ENCODE data around the gene NGEF.

GRCh38 chr2:232973011-232973735 is 39.9 kb downstream of the NGEF start:
- no peak for TF ChIP-seq ZFX (IDR thresholded peaks at IDR 0.05; ENCODE audit: borderline replicate concordance)
- TF ChIP-seq, protein P1, sequence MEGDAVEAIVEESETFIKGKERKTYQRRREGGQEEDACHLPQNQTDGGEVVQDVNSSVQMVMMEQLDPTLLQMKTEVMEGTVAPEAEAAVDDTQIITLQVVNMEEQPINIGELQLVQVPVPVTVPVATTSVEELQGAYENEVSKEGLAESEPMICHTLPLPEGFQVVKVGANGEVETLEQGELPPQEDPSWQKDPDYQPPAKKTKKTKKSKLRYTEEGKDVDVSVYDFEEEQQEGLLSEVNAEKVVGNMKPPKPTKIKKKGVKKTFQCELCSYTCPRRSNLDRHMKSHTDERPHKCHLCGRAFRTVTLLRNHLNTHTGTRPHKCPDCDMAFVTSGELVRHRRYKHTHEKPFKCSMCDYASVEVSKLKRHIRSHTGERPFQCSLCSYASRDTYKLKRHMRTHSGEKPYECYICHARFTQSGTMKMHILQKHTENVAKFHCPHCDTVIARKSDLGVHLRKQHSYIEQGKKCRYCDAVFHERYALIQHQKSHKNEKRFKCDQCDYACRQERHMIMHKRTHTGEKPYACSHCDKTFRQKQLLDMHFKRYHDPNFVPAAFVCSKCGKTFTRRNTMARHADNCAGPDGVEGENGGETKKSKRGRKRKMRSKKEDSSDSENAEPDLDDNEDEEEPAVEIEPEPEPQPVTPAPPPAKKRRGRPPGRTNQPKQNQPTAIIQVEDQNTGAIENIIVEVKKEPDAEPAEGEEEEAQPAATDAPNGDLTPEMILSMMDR (IDR thresholded peaks at IDR 0.05): no peak

Data from 22Rv1 (cell line).